GM23248 (cell line): ENCODE data around the gene GARRE1. TPM values are rescaled to one million over a fixed set of nuclear protein-coding genes. Genes with fewer than 3 reads are reported as not detected.
A peak's percentile ranks its signal among the peaks of the same experiment; 100 is the strongest.

Experiments
- DNase-seq: peaks from one replicate; pipeline ENCODE4 v3.0.0-alpha.2; 2015
- H2AFZ ChIP-seq: fragments of 200-600 bp; sonication (generic); 2 replicates; pipeline ENCODE4 v1.6.1; 2016; ENCODE audit warnings: antibody characterized with exemption
- H3F3A ChIP-seq: fragments of 200-600 bp; sonication (generic); 2 replicates; pipeline ENCODE4 v1.6.1; 2016; ENCODE audit warnings: mild to moderate bottlenecking, antibody characterized with exemption, mixed run types; ENCODE audit not compliant: insufficient read depth
- H3K27ac ChIP-seq: fragments of 200-600 bp; sonication (generic); 2 replicates; pipeline ENCODE4 v1.5.1; 2016; ENCODE audit warnings: mild to moderate bottlenecking
- H3K27me3 ChIP-seq: fragments of 200-600 bp; sonication (generic); replicated peaks from 2 replicates; pipeline ENCODE4 v1.6.1; 2016; ENCODE audit warnings: mild to moderate bottlenecking; ENCODE audit not compliant: insufficient read depth
- H3K36me3 ChIP-seq: fragments of 200-600 bp; sonication (generic); 2 replicates; pipeline ENCODE4 v1.6.1; 2016; ENCODE audit warnings: low read depth, mild to moderate bottlenecking
- H3K4me1 ChIP-seq: fragments of 200-600 bp; sonication (generic); 2 replicates; pipeline ENCODE4 v1.6.1; 2016; ENCODE audit warnings: mild to moderate bottlenecking; ENCODE audit not compliant: insufficient read depth
- H3K4me2 ChIP-seq: fragments of 200-600 bp; sonication (generic); one replicate; pipeline ENCODE4 v1.6.1; 2016; ENCODE audit warnings: mild to moderate bottlenecking; ENCODE audit not compliant: unreplicated experiment
- H3K4me3 ChIP-seq: fragments of 200-600 bp; sonication (generic); 2 replicates; pipeline ENCODE4 v1.5.1; 2016; ENCODE audit warnings: mild to moderate bottlenecking
- H3K79me2 ChIP-seq: fragments of 200-600 bp; sonication (generic); 2 replicates; pipeline ENCODE4 v1.6.1; 2016; ENCODE audit warnings: mild to moderate bottlenecking; ENCODE audit not compliant: insufficient read depth
- H3K9ac ChIP-seq: fragments of 200-600 bp; sonication (generic); 2 replicates; pipeline ENCODE4 v1.6.1; 2016; ENCODE audit warnings: mild to moderate bottlenecking
- H3K9me2 ChIP-seq: fragments of 200-600 bp; sonication (generic); 2 replicates; pipeline ENCODE4 v1.6.1; 2016; ENCODE audit warnings: mixed run types, mild to moderate bottlenecking, moderate library complexity; ENCODE audit not compliant: insufficient read depth
- H3K9me3 ChIP-seq: fragments of 200-600 bp; sonication (generic); one replicate; pipeline ENCODE4 v1.6.1; 2017; ENCODE audit warnings: low read depth
- H4K20me1 ChIP-seq: fragments of 200-600 bp; sonication (generic); 2 replicates; pipeline ENCODE4 v1.6.0; 2016; ENCODE audit not compliant: insufficient read depth
- EZH2 ChIP-seq: fragments of 200-600 bp; sonication (generic); IDR thresholded peaks from 2 replicates; pipeline ENCODE4 v1.6.1; 2018; ENCODE audit warnings: antibody characterized with exemption, mild to moderate bottlenecking; ENCODE audit not compliant: insufficient read depth, poor library complexity, severe bottlenecking
- EZH2phosphoT487 ChIP-seq: fragments of 200-600 bp; sonication (generic); IDR thresholded peaks from 2 replicates; pipeline ENCODE4 v1.6.1; 2018; ENCODE audit warnings: antibody characterized with exemption, moderate library complexity, mild to moderate bottlenecking, low read depth; ENCODE audit not compliant: insufficient read depth
- WGBS, 2 experiments: methylation state at CpG; one replicate each; pipeline ENCODE4 v1.1.6; 2015 to 2017; ENCODE audit warnings: low lambda C conversion rate in 2 of 2, low coverage in 1 of 2; ENCODE audit errors: missing lambda C conversion rate in 2 of 2; 5-methylcytosine and 5-hydroxymethylcytosine counted together
- in situ Hi-C: fragments of 300-500 bp; cut with MboI; formaldehyde crosslinking; loops from 2 replicates; pipeline ENCODE4 v1.15.0; 2020
- polyA plus RNA-seq: library from polyadenylated mRNA; unstranded; fragments of >200 nt; fragmentation: Nextera tagmentation; extraction: Ambion mirVana; gene quantifications from 2 replicates; pipeline ENCODE4 v1.2.1, GENCODE V29; 2016
- total RNA-seq: library from RNA; depleted of rRNA; stranded (reverse); fragments of >200 nt; shearing (Covaris generic); gene quantifications from 2 replicates; pipeline ENCODE4 v1.2.3, GENCODE V29; 2014

The GARRE1 gene
- total and polyA plus RNA-seq, 2 experiments from 2014 or later, result 12.1 to 19.0 TPM

DNA sequence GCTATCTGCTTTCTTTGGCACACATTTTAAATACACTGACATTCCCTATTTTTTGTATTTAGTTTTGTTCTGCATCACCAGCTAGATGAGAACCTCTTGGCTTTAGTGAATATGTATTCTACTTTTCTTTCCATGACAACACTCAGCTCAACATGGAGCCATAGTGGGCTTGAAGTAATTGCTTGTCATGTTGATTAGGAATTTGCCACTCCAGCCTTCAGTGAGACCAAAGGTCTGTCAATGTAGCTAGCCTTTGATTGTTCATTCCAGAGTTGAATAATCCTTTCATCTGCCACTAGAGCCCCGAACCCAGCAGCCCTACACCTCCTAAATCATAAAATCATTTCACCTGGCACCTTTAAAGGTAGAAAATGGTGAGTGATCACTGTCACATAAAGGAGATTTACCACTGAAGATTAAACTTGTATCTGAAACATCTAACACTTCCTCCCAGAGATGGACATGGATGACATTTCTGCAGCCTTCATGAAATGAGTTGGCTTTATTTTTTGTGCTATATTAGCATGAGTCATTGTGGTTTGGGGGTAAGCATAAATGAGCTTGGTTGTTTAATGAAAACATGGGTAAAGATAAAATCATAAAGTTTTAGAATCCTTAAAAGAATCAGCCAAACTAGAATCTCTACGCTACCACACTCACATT lies 29.2 kb upstream of the GARRE1 start:
- Histone ChIP-seq H3K79me2 (peaks cover 44% of the 10 kb centered on the region), H3K4me1 (peaks cover 32% of the 10 kb centered on the region), H2AFZ (no peak overlapping the region), H3K27ac (peak overlapping the region; percentile 20; the same call in 1 of the 2 replicates), H3K4me2 (no peak overlapping the region), H4K20me1 (peaks cover 15% of the 10 kb centered on the region), H3K9me3 (no peaks in the 10 kb centered on the region), H3K9me2 (no peaks in the 10 kb centered on the region), H3K27me3 (no peaks in the 10 kb centered on the region), H3K9ac (no peak overlapping the region), H3F3A (peaks cover 46% of the 10 kb centered on the region; the same call in 1 of the 2 replicates), H3K36me3 (peaks cover 75% of the 10 kb centered on the region), H3K4me3 (no peak overlapping the region)
- TF ChIP-seq EZH2 (no peak), EZH2phosphoT487 (no peak)
- DNase-seq, result peak; percentile 59
- 69 to 75% methylated on average over 2 of the region's 2 CpGs for WGBS, 2 experiments
- in situ Hi-C loops, result no loop called here

DNA sequence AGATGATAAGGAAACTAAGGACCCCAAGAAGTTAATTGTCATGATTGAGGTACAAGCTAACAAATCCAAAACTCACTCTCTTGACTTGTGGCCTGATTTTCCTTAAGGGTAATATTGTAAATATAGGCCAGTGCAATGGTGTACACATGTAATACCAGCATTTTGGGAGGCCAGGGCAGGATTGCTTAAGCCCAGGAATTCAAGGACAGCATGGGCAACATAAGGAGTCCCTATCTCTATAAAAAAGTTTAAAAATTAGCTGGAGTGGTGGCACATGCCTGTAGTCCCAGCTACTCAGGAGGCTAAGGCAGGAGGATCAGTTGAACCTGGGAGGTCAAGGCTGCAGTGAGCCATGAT lies 28.7 kb upstream of the GARRE1 start:
- Histone ChIP-seq H2AFZ (no peak overlapping the region), H3K4me3 (no peak overlapping the region), H3K27ac (peak overlapping the region; percentile 20; the same call in 1 of the 2 replicates), H3K9me3 (no peaks in the 10 kb centered on the region), H4K20me1 (peaks cover 14% of the 10 kb centered on the region), H3K9ac (no peak overlapping the region), H3K9me2 (no peaks in the 10 kb centered on the region), H3F3A (peaks cover 50% of the 10 kb centered on the region; the same call in 1 of the 2 replicates), H3K4me1 (peaks cover 32% of the 10 kb centered on the region), H3K27me3 (no peaks in the 10 kb centered on the region), H3K36me3 (peaks cover 72% of the 10 kb centered on the region), H3K4me2 (no peak overlapping the region), H3K79me2 (peaks cover 43% of the 10 kb centered on the region)
- DNase-seq, result no peak
- TF ChIP-seq EZH2 (no peak), EZH2phosphoT487 (no peak)
- in situ Hi-C loops, result no loop called here

DNA sequence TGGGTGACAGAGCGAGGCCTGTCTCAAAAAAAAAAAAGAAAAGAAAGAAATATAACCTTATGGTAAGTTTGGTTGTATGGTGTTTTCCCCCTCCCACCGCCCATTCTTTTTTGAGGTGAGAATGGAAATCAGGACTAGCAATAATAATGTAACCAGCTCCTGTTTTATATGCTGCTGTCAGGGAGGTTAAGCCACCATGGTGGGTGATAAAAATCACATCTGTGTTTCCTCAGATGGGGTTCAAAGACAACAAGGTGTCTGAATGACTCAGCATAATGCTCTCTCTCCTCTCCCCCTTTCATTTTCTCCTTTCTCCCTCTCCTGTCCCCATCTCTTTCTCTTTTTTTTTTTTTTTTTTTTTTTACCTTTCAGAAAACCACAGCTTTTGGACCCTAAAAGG lies 28.3 kb upstream of the GARRE1 start:
- 95 to 97% methylated on average over 2 of the region's 2 CpGs for WGBS, 2 experiments
- Histone ChIP-seq H3K9me2 (no peaks in the 10 kb centered on the region), H3K27ac (no peak overlapping the region), H3K4me3 (no peak overlapping the region), H3K4me1 (peaks cover 32% of the 10 kb centered on the region), H3F3A (peaks cover 52% of the 10 kb centered on the region), H3K4me2 (no peak overlapping the region), H3K9ac (no peak overlapping the region), H3K36me3 (peaks cover 70% of the 10 kb centered on the region), H2AFZ (no peak overlapping the region), H3K9me3 (no peaks in the 10 kb centered on the region), H3K27me3 (no peaks in the 10 kb centered on the region), H3K79me2 (peaks cover 39% of the 10 kb centered on the region), H4K20me1 (peaks cover 12% of the 10 kb centered on the region)
- no peak for DNase-seq
- in situ Hi-C loops, result no loop called here
- TF ChIP-seq EZH2 (no peak), EZH2phosphoT487 (no peak)

DNA sequence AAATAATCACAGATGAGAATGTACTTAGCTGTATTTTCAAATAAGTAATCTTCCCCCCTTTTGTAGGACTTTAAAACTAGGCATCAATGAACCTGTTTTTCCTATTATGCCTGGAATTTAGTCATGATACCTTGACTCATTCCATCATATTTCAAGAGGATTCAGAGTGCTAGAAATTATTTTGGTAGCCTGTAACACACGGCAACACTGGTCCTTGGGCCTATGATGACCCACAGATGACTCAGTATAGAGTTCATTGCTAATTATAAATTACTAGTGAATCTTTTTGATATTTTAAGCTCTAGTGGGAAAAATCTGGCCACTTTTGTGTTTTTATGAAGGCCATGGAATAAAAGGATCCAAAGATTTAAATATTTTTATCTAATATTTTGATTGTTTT lies 26.0 kb upstream of the GARRE1 start:
- WGBS, 2 experiments, result 0% methylated on average over 1 of the region's 1 CpG
- Histone ChIP-seq H3F3A (peaks cover 64% of the 10 kb centered on the region), H4K20me1 (peaks cover 12% of the 10 kb centered on the region), H3K4me3 (no peak overlapping the region), H3K36me3 (peaks cover 48% of the 10 kb centered on the region), H3K27me3 (no peaks in the 10 kb centered on the region), H2AFZ (no peak overlapping the region), H3K4me1 (peaks cover 41% of the 10 kb centered on the region), H3K79me2 (peaks cover 17% of the 10 kb centered on the region), H3K9ac (0 out of 2 replicates have a peak overlapping the region, but pooled peaks have one; percentile 3), H3K27ac (peak overlapping the region; percentile 53), H3K4me2 (peak overlapping the region; percentile 10), H3K9me2 (no peaks in the 10 kb centered on the region), H3K9me3 (no peaks in the 10 kb centered on the region)
- TF ChIP-seq EZH2phosphoT487 (no peak), EZH2 (no peak)
- in situ Hi-C loops, result no loop called here
- DNase-seq, result peak; percentile 72

DNA sequence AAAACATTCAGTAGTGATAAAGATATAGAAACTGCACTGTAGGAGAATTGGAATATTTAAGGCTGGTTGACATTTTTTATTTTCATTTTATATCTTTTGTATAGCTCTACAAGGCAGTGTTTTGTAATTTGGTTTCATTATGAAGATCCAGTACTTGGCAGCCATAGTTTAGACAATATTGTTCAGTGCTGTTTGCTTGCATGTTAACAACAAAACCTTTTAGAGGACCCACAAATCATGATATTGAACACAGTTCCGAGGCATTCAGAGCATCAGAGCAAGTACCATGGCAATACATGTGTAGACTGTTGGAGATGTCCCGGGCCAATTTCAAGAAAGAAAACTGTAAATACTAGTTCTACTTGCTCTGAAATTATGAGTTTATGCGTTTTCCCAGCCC lies 25.6 kb upstream of the GARRE1 start:
- Histone ChIP-seq H3F3A (peaks cover 69% of the 10 kb centered on the region), H3K9ac (peak overlapping the region; percentile 3; the same call in 1 of the 2 replicates), H3K27me3 (no peaks in the 10 kb centered on the region), H3K9me2 (no peaks in the 10 kb centered on the region), H3K36me3 (peaks cover 45% of the 10 kb centered on the region), H3K9me3 (no peaks in the 10 kb centered on the region), H2AFZ (no peak overlapping the region), H3K4me2 (no peak overlapping the region), H3K27ac (peak overlapping the region; percentile 53), H3K79me2 (peaks cover 13% of the 10 kb centered on the region; the same call in 1 of the 2 replicates), H3K4me1 (peaks cover 45% of the 10 kb centered on the region), H3K4me3 (no peak overlapping the region), H4K20me1 (peaks cover 12% of the 10 kb centered on the region)
- DNase-seq, result no peak
- no peak for TF ChIP-seq EZH2phosphoT487
- no peak for TF ChIP-seq EZH2
- WGBS, 2 experiments, result 56 to 65% methylated on average over 3 of the region's 3 CpGs
- in situ Hi-C loops, result no loop called here
